Hindlimb muscle (tissue), 1 donor: ENCODE data around the gene C10orf105. TPM values are rescaled to one million over a fixed set of nuclear protein-coding genes. Genes with fewer than 3 reads are reported as not detected.

Experiments
- DNase-seq: peaks from one replicate; pipeline ENCODE4 v3.0.0-alpha.2; 2013
- polyA plus RNA-seq: library from polyadenylated mRNA; unstranded; fragments of 120-200 nt; gene quantifications from one replicate; pipeline ENCODE4 v1.2.1, GENCODE V29; 2013; ENCODE audit not compliant: insufficient read length

C10orf105 gene
- polyA plus RNA-seq, 1 donor = 0.50 TPM

DNA sequence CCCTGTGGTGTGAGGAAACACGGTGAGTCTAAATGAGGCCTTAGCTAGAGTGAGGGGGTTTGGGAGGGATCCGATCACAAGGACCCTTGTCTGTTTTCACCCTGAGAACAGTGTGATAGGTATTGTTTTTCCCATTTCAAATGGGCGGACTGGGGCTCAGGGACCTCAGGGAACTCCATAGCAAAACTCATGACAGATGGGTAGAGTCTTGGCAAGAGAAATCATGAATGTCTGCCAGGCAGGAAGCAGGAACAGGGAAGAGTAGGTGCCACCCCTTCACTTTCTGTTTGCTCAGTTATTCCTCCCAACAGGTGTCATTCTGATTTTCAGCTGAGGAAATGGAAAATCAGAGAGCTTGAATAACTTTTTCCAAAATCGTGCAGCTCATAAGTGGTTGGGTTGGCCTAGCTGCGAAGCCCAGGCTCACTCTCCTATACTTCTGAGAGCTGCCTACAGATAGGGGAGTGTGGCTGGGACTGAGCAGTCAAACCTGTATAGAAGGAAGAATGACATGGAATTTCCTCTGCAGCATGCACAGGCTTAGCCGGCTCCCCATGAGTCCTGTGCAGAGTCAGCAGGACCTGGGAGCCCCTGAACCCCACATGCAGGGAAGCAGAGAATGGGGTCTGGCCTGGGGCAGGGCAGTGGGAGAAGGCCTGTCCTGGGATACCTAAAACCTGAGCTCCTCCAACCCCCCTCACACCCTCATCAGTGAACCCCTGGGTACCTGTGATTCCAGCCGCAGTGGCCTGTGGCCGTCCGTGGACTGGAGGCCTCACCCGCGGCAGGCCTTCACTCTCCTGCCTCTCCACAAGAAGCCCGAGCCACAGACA lies 17.6 kb upstream of the C10orf105 start:
- no peak for DNase-seq

DNA sequence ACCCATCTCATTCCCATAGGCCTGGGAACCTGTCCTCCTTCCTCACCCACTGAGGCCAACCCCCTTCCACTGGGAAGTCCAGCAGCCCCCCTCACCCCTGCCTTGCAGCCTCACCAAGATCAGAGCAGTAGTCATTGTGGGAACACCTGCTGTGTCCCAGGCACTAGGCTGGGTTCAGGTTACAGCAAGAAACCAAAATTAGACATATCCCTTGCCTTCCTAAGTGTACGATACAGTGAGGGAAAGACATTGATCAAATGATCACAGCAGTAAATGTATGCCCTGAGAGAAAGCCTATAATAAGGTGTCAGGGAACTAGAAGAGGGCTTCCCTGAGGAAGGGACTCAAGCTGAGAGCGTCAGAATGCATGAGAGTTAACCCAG lies 17.0 kb upstream of the C10orf105 start:
- no peak for DNase-seq

DNA sequence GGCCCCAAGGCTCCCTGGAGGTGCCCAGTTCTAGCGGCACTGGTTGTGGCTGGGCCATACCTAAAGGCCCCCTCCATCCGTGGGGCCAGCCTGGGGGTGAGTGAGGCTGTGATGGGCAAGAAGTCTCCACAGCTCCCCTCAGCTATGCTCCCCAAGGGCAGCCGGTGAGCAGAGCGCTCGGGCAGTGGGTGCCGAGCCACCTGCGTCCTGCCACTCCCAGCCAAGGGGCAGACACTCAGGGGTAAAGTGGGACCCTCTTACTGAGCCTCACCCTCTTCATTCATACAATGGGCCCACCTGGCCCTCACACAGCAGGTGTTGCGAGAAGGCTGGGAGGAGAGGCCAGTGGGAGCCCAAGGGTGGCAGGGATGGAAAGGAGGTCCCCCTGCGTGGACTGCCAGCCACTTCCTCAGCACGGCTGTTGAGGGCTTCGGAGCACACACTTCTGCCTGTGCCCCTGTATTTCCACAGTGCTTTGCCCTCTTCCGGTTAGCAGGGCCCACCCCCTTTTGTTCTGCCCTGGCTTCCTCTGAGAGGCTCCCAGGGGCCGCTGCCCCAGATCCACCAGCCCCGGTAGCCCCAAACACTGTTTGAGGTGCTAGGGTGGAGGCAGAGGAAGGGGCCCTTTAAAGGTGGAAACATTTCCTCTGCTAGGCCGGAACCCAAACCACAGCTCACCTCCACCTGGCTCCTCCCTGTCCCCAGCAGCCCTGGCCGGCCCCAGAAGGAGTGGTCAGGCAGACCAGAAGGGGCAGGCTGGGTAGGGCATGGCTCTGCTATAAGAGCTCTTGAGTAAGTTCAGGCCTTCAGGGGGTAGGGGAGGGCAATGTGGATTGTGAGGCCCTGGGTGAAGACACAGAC lies 16.4 kb upstream of the C10orf105 start:
- no peak for DNase-seq

DNA sequence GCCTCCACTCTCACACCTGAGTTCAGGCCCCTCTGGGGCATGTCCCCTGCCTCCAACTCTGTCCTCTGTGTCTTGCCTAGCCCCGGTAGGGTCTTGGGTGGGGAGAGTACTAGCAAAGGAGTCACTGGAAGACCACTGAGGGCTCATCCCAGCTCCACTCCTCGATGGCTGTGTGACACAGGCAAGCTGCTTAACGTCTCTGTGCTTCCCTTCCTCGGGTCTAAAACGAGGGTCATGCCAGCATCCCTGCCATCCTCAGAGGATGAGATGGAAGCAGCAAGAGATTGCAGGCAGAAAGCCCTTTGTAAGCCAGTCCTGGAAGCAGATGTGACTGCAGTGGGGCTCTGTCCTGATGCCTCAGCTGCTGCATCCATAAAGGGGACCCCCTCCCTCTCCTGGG lies 15.2 kb upstream of the C10orf105 start:
- no peak for DNase-seq

DNA sequence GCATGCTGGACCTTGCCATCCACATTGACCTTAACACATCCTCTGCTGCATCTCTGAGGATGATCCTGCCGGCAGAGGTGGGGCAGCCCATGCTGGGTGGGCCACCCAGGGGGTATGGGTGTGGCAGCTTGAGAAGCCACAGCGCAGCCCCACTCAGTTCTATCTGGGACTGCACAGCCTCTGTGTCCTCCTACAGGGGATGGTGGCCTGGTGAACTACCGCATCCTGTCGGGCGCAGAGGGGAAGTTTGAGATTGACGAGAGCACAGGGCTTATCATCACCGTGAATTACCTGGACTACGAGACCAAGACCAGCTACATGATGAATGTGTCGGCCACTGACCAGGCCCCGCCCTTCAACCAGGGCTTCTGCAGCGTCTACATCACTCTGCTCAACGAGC lies 12.2 kb upstream of the C10orf105 start:
- DNase-seq = no peak

DNA sequence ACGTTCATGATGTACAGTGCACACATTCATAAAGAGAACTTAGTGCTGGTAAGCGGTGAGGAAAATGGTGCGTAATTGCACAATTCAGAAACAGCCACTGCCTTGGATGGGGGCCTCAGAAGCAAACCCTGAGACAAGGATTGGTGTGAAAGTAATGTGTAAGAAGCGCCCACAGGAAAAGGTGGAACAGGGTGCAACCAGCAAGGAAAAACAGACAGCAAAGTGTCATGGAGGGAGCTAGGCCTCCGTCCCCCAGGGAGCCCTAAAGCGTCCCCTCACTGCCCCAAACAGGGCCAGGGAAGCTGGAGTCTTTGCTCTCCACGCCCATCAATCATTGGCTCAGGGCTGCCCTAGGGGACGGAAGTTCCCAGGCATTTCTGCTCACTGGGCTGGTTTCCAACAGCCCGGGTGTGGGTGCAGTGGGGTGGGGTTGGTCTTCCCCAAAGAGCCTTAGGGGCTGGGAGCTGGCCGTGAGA lies 9.6 kb upstream of the C10orf105 start:
- DNase-seq = no peak

DNA sequence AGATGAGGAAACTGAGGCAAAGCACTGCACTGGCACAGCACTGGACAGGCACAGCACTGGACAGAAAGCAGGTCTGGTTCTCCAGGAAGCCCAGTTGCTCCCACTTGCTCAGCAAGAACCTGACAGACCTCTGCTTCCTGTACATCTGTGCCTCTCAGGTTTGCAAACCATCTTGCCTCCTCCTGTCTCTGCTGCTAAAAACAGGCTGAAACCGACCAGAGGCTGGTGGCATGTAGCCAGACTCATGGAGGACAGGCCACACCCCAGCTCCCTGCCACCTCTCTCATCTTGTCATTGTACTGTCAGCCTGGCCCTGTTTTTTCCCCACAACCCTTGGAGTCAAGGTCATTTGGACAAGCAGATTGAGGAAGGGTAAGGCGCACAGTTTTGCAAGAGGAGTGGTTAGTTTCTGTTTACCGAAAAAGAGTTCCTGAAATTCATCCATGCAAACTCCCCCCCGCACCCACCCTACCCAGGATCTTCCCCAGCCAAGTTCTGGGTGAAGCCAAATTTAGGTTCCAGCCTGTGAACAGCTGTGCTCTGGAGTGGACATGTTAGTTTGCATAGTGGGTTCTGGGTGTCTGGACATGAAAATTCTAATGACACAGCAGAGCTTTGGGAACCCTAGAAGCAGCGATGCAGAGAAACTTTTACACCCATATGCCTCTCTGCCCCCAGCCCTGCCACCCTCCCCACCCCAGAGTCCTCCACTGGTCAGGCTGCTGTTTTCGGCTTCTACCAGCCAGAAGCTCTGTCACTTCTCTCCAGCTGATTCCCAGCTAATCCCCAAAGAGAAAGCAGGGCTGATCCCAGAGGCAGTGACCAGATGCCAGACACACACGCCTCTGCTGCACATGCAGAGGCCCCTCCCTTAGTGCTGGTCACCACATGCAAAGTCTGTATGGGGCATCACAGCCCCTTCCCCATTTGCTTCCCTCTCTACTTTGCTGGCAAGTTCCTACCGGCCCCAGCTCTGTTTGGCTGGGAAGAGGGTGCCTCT lies 8.5 kb upstream of the C10orf105 start:
- DNase-seq = peak; percentile 73

DNA sequence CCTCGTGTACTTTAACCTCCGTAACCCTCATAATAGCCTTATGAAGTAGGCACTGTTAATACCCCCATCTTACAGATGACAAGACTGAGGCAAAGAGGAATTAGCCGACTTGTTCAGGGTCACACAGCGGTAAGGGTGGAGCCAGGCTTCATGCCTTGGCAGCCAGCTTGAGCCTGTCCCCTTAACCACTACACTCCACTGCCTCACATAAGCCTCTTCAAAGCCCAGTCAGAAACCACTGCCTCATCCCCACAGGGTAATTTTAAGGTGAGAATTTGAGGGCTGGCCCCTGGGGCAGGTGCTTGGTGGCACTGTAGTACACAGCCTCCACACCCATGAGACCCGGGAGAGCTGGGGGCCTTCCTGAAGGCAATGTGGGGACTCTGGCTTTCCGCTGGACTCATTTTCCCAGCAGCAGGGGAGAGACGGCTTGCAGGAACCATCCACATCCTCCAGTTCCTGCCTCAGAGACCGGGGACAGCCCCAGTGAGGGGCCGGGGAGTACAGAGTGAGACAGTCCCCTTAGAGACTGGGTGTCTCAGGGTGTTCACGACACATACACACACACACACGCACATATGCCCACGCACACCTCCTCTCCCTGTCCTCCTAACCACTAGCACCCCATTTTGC lies 7.6 kb upstream of the C10orf105 start:
- no peak for DNase-seq

DNA sequence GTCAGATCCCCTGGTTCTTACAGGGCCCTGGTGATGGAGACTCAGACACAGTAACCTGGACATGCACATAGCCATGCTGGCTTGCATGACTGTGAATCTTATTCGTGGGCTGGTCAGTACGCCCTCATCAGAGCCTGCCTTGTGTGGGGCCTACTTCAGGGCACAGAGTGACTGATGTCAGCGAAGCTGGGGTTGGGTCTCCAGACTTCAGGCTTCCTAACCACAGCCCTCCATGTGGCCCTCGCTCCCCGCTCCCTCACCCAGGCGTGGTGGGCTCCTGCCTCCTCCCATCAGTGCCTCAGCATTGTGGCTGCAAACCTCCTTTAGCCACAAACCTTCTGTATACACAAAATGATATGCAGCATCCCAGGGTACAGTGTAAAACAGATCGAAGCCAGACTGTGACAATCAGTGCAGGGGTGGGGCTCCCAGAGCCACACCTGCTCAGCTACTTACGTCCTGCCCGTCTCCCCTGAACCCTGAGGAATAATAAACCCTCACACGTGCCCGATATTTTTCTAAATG lies 7.1 kb upstream of the C10orf105 start:
- DNase-seq = no peak

DNA sequence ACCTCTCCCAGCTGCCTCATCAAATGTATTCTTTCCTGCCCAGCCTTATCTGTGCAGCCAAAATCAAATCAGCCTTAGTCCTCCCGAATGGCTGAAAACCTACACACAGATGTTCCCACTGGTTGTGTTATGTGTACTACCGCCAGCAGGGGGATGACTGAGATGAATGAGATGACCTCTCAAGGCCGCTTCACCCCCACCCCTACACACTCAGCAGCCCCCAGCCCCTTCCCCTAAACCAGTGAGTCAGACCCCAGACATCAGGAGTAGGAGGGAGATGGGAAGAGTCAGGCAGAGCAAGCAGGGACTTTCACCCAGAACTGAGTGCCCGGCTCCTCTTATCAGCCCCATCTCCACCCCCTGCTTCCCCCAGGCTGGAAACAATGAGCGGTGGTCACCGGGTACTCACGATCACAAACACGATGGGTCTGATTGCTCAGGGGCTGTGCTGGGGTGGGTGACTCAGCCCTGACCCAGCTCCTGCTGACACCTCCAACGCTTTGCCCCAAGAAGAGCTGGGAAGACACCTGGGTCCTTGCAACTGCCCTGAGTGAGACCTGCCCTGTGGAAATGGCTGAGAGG lies 6.5 kb upstream of the C10orf105 start:
- DNase-seq = no peak

DNA sequence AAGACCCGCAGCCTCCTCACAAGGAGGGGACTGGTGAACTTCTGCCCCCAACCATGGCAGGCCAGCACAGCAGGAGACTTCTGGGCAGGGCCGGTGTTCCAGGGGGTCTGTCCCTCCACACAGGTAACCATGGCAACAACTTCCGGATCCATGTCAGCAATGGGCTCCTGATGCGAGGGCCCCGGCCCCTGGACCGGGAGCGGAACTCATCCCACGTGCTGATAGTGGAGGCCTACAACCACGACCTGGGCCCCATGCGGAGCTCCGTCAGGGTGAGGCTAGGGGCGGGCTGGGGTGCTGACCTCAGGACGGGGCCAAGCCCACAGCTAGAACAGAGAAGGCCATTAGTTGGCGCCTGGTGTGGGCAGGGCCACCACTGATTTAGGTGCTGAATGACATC lies 5.7 kb upstream of the C10orf105 start:
- DNase-seq = no peak

DNA sequence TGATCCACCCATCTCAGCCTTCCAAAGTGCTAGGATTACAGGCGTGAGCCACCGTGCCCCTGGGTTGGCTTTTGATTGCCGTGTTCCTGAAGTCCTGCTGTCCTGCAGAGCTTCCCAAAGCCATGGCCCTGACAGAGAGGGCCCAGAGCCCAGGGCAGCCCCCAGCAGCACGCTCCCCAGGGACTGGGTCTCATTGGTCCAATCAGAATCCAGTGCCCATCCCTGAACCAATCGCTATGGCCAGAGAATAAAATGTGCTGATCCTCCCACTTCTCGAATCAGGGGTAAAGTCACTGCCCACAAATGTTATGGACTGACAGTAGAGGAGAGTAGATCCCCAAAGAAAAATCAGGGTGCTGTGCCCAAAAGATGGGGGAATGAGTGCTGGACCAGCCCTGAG lies 5.0 kb upstream of the C10orf105 start:
- no peak for DNase-seq

DNA sequence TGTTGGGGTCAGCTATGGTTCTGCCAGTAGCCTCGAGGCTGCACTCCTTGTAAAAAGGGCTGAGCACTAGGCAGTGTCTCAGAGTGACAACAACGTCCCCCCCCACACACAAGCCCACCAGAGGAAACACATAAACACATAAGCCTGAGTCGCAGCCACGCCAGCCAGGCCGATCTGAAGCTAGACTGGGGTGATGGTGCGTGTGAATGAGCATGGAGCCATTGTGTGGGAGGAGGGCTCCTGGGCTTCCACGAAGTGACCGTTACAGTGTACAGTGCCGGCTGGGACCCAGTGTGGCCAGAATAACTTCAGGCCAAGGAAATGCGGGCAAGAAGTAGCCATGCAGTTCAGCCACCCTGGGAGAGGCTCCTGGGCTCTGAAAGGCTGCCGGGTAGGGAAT lies 3.7 kb upstream of the C10orf105 start:
- DNase-seq = no peak

DNA sequence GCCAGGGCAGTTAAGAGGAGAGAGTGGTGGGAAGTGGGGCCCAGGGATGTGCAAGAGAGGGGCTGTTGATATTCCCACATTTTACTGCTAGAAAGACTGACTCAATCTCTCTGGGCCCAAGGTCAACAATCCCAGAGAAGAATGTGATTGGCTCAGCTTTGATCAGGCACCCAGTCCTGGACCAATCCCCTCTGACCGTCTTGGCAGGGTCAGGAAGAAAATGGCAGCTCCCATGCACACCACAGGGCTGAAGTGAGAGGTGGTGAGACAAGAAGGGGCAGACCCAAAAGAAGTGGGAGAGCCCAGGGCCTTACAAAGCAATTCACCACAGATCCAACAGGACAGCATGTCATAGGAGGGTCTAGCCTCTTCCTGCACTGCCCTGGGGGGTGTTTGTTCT lies 3.3 kb upstream of the C10orf105 start:
- DNase-seq = no peak

DNA sequence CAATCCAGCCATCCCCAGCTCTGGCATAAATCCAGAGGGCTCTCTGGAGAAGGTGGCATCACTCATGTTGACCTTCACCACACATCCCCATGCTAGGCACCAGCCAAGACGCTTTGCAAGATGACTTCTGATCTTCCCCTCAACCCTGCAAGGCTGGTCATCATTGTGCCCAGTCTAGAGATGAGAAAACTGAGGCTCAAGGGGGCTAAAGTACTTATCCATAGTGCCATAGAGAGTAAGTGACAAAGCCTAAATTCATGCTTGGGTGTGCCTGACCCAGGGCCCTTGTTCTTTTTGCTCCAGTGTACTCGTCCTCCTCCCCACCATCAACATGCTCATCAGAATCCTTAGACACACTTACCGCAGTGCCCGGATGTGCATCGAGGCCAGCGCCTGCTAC lies 1.7 kb upstream of the C10orf105 start:
- DNase-seq = no peak

DNA sequence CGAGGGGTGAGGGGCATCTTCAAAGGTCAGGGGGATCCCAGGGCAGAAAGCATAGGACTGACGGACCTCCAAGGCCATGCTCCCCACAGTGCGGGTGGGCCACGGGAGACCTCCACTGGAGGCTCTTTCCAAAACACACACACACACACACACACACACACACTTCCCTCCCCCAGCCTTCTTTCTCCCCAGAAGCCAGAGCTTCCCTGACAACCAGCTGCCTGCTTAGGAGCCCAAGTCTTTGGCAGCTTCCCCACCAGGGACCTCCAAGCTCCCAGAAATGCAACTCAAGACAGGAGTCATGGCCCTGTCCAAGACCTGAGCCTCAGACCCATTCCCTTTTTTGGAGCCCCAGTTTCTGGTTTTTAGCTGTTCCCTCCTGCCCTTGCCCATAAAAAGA lies 710 bp upstream of the C10orf105 start:
- DNase-seq = no peak

DNA sequence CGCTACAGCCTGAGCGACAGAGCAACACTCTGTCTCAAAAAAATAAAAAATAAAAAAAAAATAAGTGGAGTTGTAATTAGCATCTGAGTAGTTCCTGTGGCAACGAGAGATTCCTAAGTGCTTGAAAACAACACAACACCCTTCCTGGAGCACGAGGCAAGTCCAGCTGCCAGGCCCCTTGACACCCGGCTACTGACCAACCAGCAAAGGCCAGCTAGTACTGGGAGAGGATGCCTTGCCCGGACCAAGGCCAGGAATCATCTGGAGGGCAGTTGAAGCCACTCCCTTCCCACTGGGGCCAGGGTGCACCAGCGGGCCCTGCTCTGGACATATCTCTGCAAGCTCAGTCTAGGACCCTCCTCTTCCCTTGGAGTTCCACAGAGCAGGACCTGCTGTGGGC lies 536 bp downstream of the C10orf105 start:
- DNase-seq = no peak

DNA sequence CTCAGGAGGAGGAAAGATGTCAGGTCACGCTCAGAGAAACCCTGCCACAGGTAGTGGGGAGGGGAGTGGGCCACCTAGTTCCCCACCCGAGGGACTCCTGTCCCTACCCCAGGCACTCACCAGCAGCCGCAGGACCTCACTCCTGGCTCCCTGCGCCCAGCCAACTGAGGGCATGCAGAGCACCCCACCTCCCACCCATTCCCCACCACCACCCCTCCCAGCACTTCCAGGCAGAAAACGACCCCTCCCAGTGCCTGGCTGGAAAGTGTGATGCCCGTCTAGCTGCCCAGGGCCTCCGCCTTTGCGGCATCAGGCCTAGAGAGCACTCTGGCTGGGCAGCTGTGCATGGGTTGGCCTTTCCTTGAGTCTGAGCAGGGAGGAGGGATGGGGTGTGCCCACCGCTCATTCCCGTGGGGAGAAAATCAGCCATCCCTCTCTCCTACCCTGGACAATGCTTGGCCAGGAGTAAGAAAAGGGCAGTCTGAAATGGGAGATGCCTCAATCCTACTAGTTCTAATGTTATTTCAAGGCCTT lies 1.3 kb downstream of the C10orf105 start:
- no peak for DNase-seq

DNA sequence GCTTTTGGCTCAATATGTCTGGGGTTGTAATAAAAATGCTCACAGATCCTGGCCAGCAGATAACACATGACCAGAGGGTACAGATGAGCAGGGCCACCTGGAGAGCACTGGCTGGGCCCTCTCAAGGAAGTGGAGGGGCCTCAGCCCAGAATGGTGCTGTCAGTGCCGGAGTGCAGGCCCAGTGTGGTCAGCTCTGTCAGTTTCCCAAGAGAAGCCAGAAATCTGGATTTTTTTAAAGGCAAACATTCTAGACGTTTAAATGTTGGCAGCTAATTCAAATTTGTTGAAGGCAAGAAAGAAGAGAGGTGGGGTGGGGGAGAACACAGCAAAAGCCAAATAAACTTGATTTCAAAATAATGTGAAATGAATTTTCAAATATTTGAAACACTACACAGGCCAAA lies 2.0 kb downstream of the C10orf105 start:
- no peak for DNase-seq

DNA sequence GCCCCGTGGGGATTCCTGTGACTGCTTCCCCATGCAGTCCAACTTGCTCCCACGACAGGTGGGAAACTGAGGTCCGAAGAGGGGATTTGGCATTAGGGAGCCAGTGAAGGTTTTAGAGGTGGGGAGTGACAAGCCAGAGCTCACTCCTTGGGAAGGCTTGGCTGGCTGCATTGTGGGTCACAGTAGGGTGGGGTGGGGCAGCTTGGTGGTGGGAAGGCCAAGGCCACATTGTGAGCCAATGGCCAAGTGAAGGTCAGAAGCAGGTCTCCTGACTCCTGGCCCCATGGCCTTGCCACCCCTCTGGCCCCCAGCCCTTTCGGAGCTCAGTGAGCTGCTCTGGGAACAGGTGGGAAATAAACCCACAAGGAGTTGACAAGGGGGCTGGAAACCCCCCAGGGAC lies 2.5 kb downstream of the C10orf105 start:
- no peak for DNase-seq

DNA sequence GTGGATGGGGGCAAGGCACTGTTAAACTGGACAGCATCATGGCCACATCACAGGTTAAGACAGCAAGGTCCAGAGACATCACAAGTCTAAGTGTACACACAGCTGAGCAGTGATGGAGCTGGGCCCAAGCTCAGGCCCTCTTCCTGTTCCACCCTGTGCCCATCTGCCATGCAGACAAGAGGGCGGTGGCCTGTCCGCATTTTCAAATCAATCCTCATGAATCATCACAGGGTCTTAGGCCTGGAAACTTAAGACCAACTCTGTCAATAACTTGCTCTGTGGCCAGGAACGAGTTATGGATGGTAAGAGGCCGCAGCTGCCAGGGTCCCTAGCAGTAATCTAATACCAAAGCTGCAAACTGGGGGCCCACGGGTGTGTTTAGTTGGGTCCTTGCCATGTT lies 3.2 kb downstream of the C10orf105 start:
- no peak for DNase-seq
